ENCODE data around the gene KIAA1191.
A peak's percentile ranks its signal among the peaks of the same experiment; 100 is the strongest.
"Not testable (repeated sequence)": the region's sequence is repeated elsewhere in the genome, so short reads cannot be mapped to it uniquely, and the experiment has no call there.

The KIAA1191 gene, protein sequence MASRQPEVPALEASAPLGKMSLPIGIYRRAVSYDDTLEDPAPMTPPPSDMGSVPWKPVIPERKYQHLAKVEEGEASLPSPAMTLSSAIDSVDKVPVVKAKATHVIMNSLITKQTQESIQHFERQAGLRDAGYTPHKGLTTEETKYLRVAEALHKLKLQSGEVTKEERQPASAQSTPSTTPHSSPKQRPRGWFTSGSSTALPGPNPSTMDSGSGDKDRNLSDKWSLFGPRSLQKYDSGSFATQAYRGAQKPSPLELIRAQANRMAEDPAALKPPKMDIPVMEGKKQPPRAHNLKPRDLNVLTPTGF

GRCh38 chr5:176361437-176362232 is at the start of gene KIAA1191:
KIAA1191 (minus strand) TSS chr5:176361764; CDS start chr5:176359508, 2,256 bp downstream.
- DNase-seq = peak; percentile 85 to 87

GRCh38 chr5:176410486-176411180 is 49.1 kb upstream of the KIAA1191 start:
- no peak for DNase-seq

GRCh38 chr5:176409765-176410164 is 48.2 kb upstream of the KIAA1191 start:
- no peak for DNase-seq

- DNase-seq = no peak
Observed at GRCh38 chr5:176408590-176408989, 47.0 kb upstream of the KIAA1191 start.

DNA sequence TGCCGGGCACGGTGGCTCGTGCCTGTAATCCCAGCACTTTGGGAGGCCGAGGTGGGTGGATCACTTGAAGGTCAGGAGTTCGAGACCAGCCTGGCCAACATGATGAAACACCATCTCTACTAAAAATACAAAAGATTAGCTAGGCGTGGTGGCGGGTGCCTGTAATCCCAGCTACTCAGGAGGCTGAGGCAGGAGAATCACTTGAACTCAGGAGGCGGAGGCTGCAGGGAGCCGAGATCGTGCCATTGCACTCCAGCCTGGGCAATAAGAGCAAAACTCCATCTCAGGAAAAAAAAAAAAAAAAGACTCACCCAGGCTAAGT is 46.6 kb upstream of the KIAA1191 start:
- DNase-seq = not testable (repeated sequence)

GRCh38 chr5:176407456-176408251 is 46.1 kb upstream of the KIAA1191 start:
- DNase-seq = no peak

GRCh38 chr5:176406436-176407052 is 45.0 kb upstream of the KIAA1191 start:
- no peak for DNase-seq

- no peak for DNase-seq
Observed at GRCh38 chr5:176405656-176406435, 44.3 kb upstream of the KIAA1191 start.

DNA sequence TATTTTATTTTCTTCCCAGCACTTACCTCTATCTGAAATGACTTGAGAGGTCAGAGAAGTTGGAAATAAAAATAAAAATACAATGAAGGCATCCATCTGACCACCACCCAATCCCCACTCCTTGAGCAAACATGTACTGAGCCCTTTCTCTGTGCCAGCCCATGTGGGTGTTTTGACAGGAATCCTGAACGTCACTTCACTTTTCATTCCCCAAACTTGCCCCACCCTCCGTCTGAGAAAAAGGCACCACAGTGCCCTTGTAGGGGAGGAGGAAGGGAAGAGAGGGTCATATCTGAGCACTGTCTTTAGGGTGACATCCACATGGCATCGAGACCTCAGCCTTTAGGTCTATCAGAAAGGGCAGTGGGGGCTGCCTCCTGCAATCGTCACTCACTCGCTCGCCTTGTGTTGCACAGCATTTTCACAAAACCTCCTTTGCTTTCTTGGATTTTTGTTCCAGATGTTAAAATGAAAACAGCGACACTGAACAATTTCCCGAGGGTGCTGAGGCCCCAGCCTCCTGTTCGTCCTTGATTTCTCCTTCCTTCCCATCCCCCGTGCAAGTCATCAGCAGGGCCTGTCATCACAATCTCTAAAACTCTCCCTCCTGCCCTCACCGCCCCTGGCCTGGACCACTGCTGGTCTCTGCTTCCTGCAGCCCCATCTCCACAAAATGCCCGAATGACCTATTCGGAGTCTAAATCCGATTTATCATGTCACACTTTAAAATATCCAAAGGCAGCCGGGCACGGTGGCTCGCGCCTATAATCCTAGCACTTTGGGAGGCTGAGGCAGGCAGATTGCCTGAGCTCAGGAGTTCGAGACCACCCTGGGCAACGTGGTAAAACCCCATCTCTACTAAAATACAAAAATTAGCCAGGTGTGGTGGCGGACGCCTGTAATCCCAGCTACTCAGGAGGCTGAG is 40.0 kb upstream of the KIAA1191 start:
- no peak for DNase-seq

GRCh38 chr5:176400382-176401156 is 39.0 kb upstream of the KIAA1191 start:
- DNase-seq = no peak

- DNase-seq = no peak
Observed at GRCh38 chr5:176397736-176398420, 36.3 kb upstream of the KIAA1191 start.

GRCh38 chr5:176396330-176396729 is 34.8 kb upstream of the KIAA1191 start:
- DNase-seq = no peak

DNA sequence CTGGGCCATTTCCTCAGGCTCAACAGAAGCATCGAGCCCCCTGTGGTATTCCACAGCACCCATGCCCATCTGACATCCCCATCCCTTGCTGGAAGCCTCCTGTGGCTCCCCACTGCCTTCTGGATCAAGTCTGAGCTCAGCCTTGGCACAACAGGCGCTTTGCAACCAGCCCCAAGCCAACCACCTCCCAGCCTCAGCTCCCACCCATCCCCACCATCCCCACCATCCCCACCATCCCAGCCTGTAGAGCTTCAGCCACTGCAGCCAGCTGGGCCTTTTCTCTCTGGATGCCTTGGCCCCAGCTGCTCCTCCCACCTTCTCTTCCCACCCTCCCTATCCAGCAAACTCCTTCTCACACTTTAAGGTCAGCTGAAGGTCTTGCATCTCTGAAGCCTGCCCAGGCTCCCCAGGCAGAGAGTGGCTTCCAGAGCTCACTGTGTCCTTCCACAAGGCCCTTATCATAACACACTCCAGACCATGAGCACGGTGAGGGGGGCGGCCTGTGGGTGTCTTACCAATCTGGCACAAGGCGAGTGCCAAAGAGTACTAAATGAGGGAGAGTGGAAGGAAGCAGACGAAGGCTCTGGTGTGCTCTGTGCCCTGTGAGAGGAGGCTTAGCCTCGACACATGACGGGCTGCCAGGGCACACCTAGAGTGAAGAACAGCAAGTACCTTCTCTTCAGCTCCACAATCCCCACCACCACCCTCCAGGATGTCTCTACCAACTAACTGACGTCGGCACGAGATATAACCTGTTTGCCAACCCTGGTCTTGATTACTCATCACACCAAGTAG is 33.5 kb upstream of the KIAA1191 start:
- no peak for DNase-seq

DNA sequence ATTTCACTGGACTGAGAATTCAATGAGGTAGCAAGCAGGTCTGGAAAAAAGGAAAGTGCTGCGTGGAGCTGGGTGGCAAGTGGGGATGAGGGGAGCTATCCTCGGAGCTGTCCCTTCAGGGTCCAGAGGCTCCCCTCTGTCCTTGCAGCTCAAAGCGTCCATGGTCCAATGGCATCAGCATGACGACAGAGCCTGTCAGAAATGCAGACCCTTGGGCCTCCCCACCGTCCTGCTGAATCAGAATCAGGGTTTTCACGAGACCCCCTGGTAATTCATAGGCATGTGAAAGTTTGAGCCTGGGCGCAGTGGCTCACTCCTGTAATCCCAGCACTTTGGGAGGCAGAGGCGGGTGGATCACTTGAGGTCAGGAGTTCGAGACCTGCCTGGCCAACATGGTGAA is 32.5 kb upstream of the KIAA1191 start:
- no peak for DNase-seq

GRCh38 chr5:176392526-176392925 is 31.0 kb upstream of the KIAA1191 start:
- no peak for DNase-seq

DNA sequence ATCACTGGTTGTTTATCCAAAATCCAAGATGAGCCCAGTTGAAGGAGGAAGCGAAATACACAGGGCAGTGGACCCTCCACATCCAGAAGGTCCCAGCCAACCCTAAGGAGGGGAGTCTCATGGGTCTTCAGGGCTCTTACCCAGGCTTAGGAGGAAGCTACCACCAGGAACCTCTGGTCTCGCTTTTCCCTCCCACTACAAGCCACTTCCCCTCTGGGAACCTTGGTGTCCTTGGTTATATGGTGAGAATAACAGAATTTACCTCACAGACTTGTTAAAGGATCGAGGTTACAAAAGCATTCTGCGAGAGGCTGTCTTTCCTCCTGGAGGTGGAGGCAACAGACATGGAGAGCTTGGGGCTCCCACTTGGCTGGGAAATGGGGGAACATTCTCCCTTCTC is 30.4 kb upstream of the KIAA1191 start:
- DNase-seq = no peak

- DNase-seq = no peak
Observed at GRCh38 chr5:176391479-176391878, 29.9 kb upstream of the KIAA1191 start.

Data from stimulated activated CD4-positive, alpha-beta T cell treated with anti-CD3 and anti-CD28 coated beads, Interleukin-2, amount 100 ng/mL, for 48 hours (primary cell).